Esophagus muscularis mucosa (tissue), 4 donors: ENCODE results near the gene SMS. TPM values are rescaled to one million over a fixed set of nuclear protein-coding genes. Genes with fewer than 3 reads are reported as not detected.
"Not testable (repeated sequence)": the region's sequence is repeated elsewhere in the genome, so short reads cannot be mapped to it uniquely, and the experiment has no call there.

ENCODE experiments used
- DNase-seq: peaks from one replicate; pipeline ENCODE4 v3.0.0-alpha.2; 2017; ENCODE audit errors: extremely low spot score
- H3K27ac ChIP-seq, 4 donors: fragments of 200-600 bp; sonication (generic); replicated peaks in 1 of 4; 1 replicate in 3 of 4; 2 replicates in 1 of 4; pipeline ENCODE4 v1.5.1; 2016 to 2019; ENCODE audit warnings: mild to moderate bottlenecking in 1 of 4
- H3K27me3 ChIP-seq, 4 donors: fragments of 200-600 bp; sonication (generic); one replicate each; pipeline versions ENCODE4 v1.5.1 to v1.6.0; 2016 to 2019
- H3K36me3 ChIP-seq, 4 donors: fragments of 200-600 bp; sonication (generic); one replicate each; pipeline ENCODE4 v1.5.1; 2016 to 2019
- H3K4me1 ChIP-seq, 4 donors: fragments of 200-600 bp; sonication (generic); one replicate each; pipeline ENCODE4 v1.5.1; 2016 to 2019
- H3K4me3 ChIP-seq, 4 donors: fragments of 200-600 bp; sonication (generic); 1 replicate in 2 of 4; 2 replicates in 2 of 4; pipeline ENCODE4 v1.5.1; 2016 to 2019; ENCODE audit warnings: mild to moderate bottlenecking in 4 of 4, moderate library complexity in 1 of 4
- H3K9me3 ChIP-seq, 4 donors: fragments of 200-600 bp; sonication (generic); 1 replicate in 3 of 4; 2 replicates in 1 of 4; pipeline ENCODE4 v1.5.1; 2016 to 2019
- CTCF ChIP-seq, 3 experiments: fragments of 200-600 bp in 2 of 3; fragments of 450-650 bp in 1 of 3; sonication (generic) in 2 of 3; IDR thresholded peaks; one replicate each; pipeline ENCODE4 v1.5.1; 2017 to 2019; ENCODE audit warnings: antibody characterized with exemption in 3 of 3, mild to moderate bottlenecking in 2 of 3, moderate library complexity in 1 of 3
- EP300 ChIP-seq: sonication (generic); formaldehyde crosslinking; IDR thresholded peaks from one replicate; pipeline ENCODE4 v1.6.1; 2017; ENCODE audit warnings: antibody characterized with exemption
- POLR2A ChIP-seq: fragments of 450-650 bp; IDR thresholded peaks from one replicate; pipeline ENCODE4 v1.6.1; 2017; ENCODE audit warnings: antibody characterized with exemption, moderate library complexity, mild to moderate bottlenecking, low read depth
- POLR2AphosphoS5 ChIP-seq, 2 donors: sonication (generic); formaldehyde crosslinking; IDR thresholded peaks; one replicate each; pipeline ENCODE4 v1.6.1; 2017; ENCODE audit warnings: antibody characterized with exemption in 2 of 2
- WGBS: methylation state at CpG from one replicate; pipeline ENCODE4 v1.1.5; 2018; 5-methylcytosine and 5-hydroxymethylcytosine counted together
- intact Hi-C: fragments of 100-400 bp; cut with DNase I; formaldehyde crosslinking; loops from one replicate; pipeline ENCODE4 v1.15.1; 2023
- total RNA-seq, 4 donors: library from RNA; depleted of rRNA; stranded (reverse); fragments of >200 nt; gene quantifications; one replicate each; pipeline versions ENCODE4 v1.1.0 to v1.2.1, GENCODE V29; 2016

The SMS gene
- total RNA-seq, 4 donors from 2014 or later, result 56.3 to 79.7 (median 65.6) TPM

- DNase-seq, result no peak
- peaks cover 15 to 43% (median 28%) of the 10 kb centered on the region in 4 donors for H3K4me1 ChIP-seq
- H3K4me3 ChIP-seq, result no peak overlapping the region
- intact Hi-C loops, result no loop called here
- 62% methylated on average over 5 of the region's 5 CpGs for WGBS
- no peaks in the 10 kb centered on the region for H3K36me3 ChIP-seq
- no peaks in the 10 kb centered on the region for H3K27me3 ChIP-seq
- H3K9me3 ChIP-seq, result no peaks in the 10 kb centered on the region
- H3K27ac ChIP-seq, result no peak overlapping the region
- TF ChIP-seq CTCF (IDR thresholded peaks at IDR 0.05) (no peak), EP300 (no peak), POLR2A (no peak), POLR2AphosphoS5 (IDR thresholded peaks at IDR 0.05) (no peak)
Measured at GRCh38 chrX:21949689-21950088, 9.2 kb downstream of the SMS start.

- DNase-seq, intact Hi-C loops, H3K36me3 ChIP-seq, H3K9me3 ChIP-seq, H3K4me3 ChIP-seq, H3K27ac ChIP-seq, H3K27me3 ChIP-seq: not testable (repeated sequence)
- WGBS, result 73% methylated on average over 1 of the region's 1 CpG
- peaks cover 15 to 50% (median 28%) of the 10 kb centered on the region in 4 donors for H3K4me1 ChIP-seq
Measured at GRCh38 chrX:21950557-21950956, 10.0 kb downstream of the SMS start.

GRCh38 chrX:21952624-21953023 is 12.1 kb downstream of the SMS start:
- Histone ChIP-seq H3K27ac (no peak overlapping the region), H3K9me3 (no peaks in the 10 kb centered on the region), H3K27me3 (no peaks in the 10 kb centered on the region), H3K36me3 (no peaks in the 10 kb centered on the region), H3K4me3 (no peak overlapping the region), H3K4me1 (peaks cover 4 to 31% (median 13%) of the 10 kb centered on the region in 4 donors)
- 83% methylated on average over 6 of the region's 6 CpGs for WGBS
- TF ChIP-seq POLR2A (no peak), EP300 (no peak), CTCF (IDR thresholded peaks at IDR 0.05) (no peak), POLR2AphosphoS5 (IDR thresholded peaks at IDR 0.05) (no peak)
- no peak for DNase-seq
- intact Hi-C loops, result no loop called here

- H3K36me3 ChIP-seq, DNase-seq, H3K4me3 ChIP-seq, H3K27me3 ChIP-seq, H3K9me3 ChIP-seq, intact Hi-C loops, H3K27ac ChIP-seq: not testable (repeated sequence)
- H3K4me1 ChIP-seq, result peaks cover under 1 to 25% (median 9%) of the 10 kb centered on the region in 4 donors
- WGBS, result 72% methylated on average over 6 of the region's 6 CpGs
Measured at GRCh38 chrX:21953195-21953830, 12.8 kb downstream of the SMS start.

GRCh38 chrX:21955403-21956189 is 15.1 kb downstream of the SMS start:
- DNase-seq, result no peak
- no peaks in the 10 kb centered on the region for H3K9me3 ChIP-seq
- intact Hi-C loops, result no loop called here
- H3K4me3 ChIP-seq, result no peak overlapping the region
- whole genome bisulfite sequencing, result 66% methylated on average over 7 of the region's 7 CpGs
- no peaks in the 10 kb centered on the region for H3K36me3 ChIP-seq
- no peaks in the 10 kb centered on the region for H3K27me3 ChIP-seq
- peaks cover 3 to 31% (median 13%) of the 10 kb centered on the region in 4 donors for H3K4me1 ChIP-seq
- TF ChIP-seq CTCF (IDR thresholded peaks at IDR 0.05), result no peak
- TF ChIP-seq POLR2A, result no peak
- TF ChIP-seq POLR2AphosphoS5 (IDR thresholded peaks at IDR 0.05), result no peak
- TF ChIP-seq EP300, result no peak
- no peak overlapping the region for H3K27ac ChIP-seq
